Sigmoid colon (tissue), 7 donors: ENCODE data around the gene ALDH3A1. TPM values are rescaled to one million over a fixed set of nuclear protein-coding genes. Genes with fewer than 3 reads are reported as not detected.
A peak's percentile ranks its signal among the peaks of the same experiment; 100 is the strongest.

Experiments used
- DNase-seq: peaks from one replicate; pipeline ENCODE4 v3.0.0-alpha.2; 2019
- H3K27ac ChIP-seq, 4 donors: fragments of 200-600 bp; sonication (generic); one replicate each; pipeline ENCODE4 v1.5.1; 2016 to 2019; ENCODE audit warnings: mild to moderate bottlenecking in 1 of 4
- H3K27me3 ChIP-seq, 3 donors: fragments of 200-600 bp; sonication (generic); one replicate each; pipeline ENCODE4 v1.5.1; 2019; ENCODE audit warnings: mild to moderate bottlenecking in 1 of 3
- H3K36me3 ChIP-seq, 4 donors: fragments of 200-600 bp; sonication (generic); one replicate each; pipeline ENCODE4 v1.5.1; 2016 to 2019
- H3K4me1 ChIP-seq, 4 donors: fragments of 200-600 bp; sonication (generic); one replicate each; pipeline ENCODE4 v1.5.1; 2017 to 2019
- H3K4me3 ChIP-seq, 4 donors: fragments of 200-600 bp; sonication (generic); one replicate each; pipeline ENCODE4 v1.5.1; 2017 to 2019; ENCODE audit warnings: mild to moderate bottlenecking in 2 of 4, moderate library complexity in 1 of 4
- H3K9me3 ChIP-seq, 4 donors: fragments of 200-600 bp in 3 of 4; sonication (generic) in 3 of 4; one replicate each; pipeline versions ENCODE4 v1.5.1 to v1.6.1; 2013 to 2019
- CTCF ChIP-seq, 4 experiments: fragments of 450-650 bp in 3 of 4; fragments of 200-600 bp in 1 of 4; IDR thresholded peaks; one replicate each; pipeline ENCODE4 v1.5.1; 2016 to 2019; ENCODE audit warnings: antibody characterized with exemption in 4 of 4, mild to moderate bottlenecking in 3 of 4, moderate library complexity in 2 of 4
- EP300 ChIP-seq, 4 donors: sonication (generic); formaldehyde crosslinking; IDR thresholded peaks; one replicate each; pipeline ENCODE4 v1.6.1; 2017; ENCODE audit warnings: antibody characterized with exemption in 4 of 4
- POLR2A ChIP-seq, 2 donors: fragments of 450-650 bp; IDR thresholded peaks; one replicate each; pipeline ENCODE4 v1.6.1; 2016; ENCODE audit warnings: antibody characterized with exemption in 2 of 2, mild to moderate bottlenecking in 2 of 2, moderate library complexity in 2 of 2
- POLR2AphosphoS5 ChIP-seq, 4 donors: sonication (generic); formaldehyde crosslinking; IDR thresholded peaks; one replicate each; pipeline ENCODE4 v1.6.1; 2017; ENCODE audit warnings: antibody characterized with exemption in 4 of 4
- WGBS, 2 donors: extraction: QIAGEN DNeasy Blood & Tissue Kit; methylation state at CpG; one replicate each; pipeline ENCODE4 v1.1.7; 2013; 5-methylcytosine and 5-hydroxymethylcytosine counted together
- intact Hi-C: fragments of 100-400 bp; cut with DNase I; formaldehyde crosslinking; loops from one replicate; pipeline ENCODE4 v1.15.1; 2023
- polyA plus RNA-seq, 3 donors: library from polyadenylated mRNA; stranded (reverse); fragments of 200-250 nt; gene quantifications; one replicate each; pipeline ENCODE4 v1.2.3, GENCODE V29; 2013
- total RNA-seq, 4 donors: library from RNA; depleted of rRNA; stranded (reverse); fragments of >200 nt; gene quantifications; one replicate each; pipeline ENCODE4 v1.1.0, GENCODE V29; 2016
- donor health status: healthy with polysubstance abuse.
- donor health status: Bipolar disorder and iron deficiency.
- donor health status: healthy.

ALDH3A1 gene
- total and polyA plus RNA-seq, 7 donors = 0.16 to 6.0 (median 1.1) TPM

DNA sequence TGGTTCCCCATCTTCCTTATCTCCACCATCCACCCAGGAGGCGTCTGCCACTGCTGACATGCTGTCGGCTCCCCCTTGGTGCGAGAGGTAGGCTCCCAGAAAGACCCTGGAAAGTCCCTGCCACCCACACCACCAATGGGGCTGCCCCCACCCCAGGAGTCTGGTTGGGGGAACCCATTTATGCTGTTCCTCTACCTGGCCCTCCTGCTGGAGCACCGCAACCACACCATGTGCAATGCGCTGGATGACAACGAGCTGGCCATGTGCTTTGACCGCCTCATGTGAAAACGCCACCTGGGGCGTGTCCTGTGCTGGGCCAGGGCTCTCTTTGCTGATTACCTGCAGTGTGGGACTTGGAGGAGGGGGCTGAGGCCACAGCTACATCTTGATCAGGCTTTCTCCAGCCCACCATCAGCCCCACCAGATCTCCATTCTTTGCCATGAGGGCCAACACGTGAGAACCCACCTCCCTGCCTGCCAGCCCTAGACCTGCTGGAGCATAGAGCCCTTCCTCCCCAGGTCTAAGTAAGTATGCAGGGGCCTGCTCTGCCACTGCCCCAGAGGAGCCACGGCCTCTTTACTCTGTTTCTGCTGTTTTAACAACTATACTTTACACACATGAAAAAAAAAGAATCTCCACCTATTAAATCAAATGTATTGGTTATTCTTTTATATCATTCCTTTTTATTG is 7.9 kb upstream of the ALDH3A1 start:
- H3K36me3 ChIP-seq = no peaks in the 10 kb centered on the region
- DNase-seq = no peak
- H3K27ac ChIP-seq = no peak overlapping the region
- H3K27me3 ChIP-seq = no peaks in the 10 kb centered on the region
- 82 to 91% methylated on average over 11 of the region's 11 CpGs for WGBS, 2 donors
- intact Hi-C loops = no loop called here
- H3K4me3 ChIP-seq = no peak overlapping the region
- H3K4me1 ChIP-seq = peaks cover 0 to 19% (median 15%) of the 10 kb centered on the region in 4 donors
- H3K9me3 ChIP-seq = no peaks in the 10 kb centered on the region
- no peak for TF ChIP-seq EP300 (IDR thresholded peaks at IDR 0.05)
- no peak for TF ChIP-seq POLR2AphosphoS5 (IDR thresholded peaks at IDR 0.05)
- no peak for TF ChIP-seq CTCF (IDR thresholded peaks at IDR 0.05)
- TF ChIP-seq POLR2A (IDR thresholded peaks at IDR 0.05) = no peak

DNA sequence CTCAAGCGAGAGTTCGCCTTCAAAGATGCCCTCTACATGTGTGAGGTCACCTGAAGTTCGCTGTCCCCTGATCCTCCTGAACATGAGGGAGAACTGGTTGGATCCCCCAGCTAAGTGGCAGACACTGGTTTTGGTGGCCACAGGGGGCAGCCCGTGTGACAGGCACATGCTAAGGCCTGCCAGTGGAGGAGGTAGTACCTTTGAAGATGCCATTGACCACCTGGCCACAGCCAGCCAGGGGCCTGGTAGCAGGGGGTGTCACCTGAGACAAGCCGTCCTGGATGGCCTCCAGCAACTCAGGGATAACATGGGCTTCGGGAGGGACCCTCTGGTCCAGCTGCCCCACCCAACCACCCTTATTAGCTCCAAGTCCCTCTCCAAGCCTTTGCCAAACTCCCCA is 7.3 kb upstream of the ALDH3A1 start:
- no peak for TF ChIP-seq CTCF (IDR thresholded peaks at IDR 0.05)
- no peak for TF ChIP-seq EP300 (IDR thresholded peaks at IDR 0.05)
- TF ChIP-seq POLR2AphosphoS5 (IDR thresholded peaks at IDR 0.05) = no peak
- TF ChIP-seq POLR2A (IDR thresholded peaks at IDR 0.05) = no peak
- Histone ChIP-seq H3K27me3 (no peaks in the 10 kb centered on the region), H3K36me3 (no peaks in the 10 kb centered on the region), H3K9me3 (no peaks in the 10 kb centered on the region), H3K4me3 (no peak overlapping the region), H3K4me1 (peaks cover 0 to 19% (median 15%) of the 10 kb centered on the region in 4 donors), H3K27ac (no peak overlapping the region)
- DNase-seq = no peak
- intact Hi-C loops = no loop called here
- 84 to 95% methylated on average over 6 of the region's 6 CpGs for WGBS, 2 donors

DNA sequence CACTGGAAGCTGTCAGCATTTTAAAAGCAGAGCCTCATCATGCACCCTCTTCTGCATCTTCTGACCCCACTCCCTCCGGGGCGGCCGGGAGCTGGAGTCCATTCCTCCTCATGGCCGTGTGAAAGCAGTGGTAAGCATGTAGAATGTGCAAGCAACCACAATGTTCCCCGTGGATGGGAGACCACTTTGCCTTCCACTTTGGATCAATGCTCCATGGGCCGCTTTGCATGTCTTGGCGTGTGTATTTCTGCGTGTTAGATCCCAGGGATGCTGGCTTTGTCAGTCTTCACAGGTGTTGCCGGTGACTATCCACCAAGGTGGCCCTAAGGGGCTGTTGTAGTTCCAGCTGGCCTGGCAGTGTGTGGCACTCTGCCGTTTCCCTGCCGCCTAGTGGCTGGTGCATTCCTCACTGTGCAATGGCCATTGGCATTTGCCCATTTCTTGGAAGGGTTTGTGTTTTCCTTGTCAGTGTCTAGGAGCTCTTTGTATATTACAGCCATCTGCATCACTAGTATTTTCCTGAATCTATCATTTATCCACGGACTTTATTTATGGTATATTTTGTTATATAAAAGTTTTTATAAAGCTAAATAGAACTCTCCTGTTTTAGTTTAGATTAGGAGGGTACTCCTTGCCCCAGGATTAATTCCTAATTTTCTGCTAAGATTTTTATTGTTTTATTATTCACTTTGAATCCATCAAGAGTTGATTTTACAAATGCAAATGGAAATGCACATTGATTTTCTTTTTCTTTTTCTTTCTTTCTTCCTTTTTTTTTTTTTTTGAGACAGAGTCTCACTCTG is 5.8 kb upstream of the ALDH3A1 start:
- intact Hi-C loops = no loop called here
- H3K9me3 ChIP-seq = no peaks in the 10 kb centered on the region
- TF ChIP-seq POLR2AphosphoS5 (IDR thresholded peaks at IDR 0.05) (no peak), CTCF (IDR thresholded peaks at IDR 0.05) (peak in 2 of 4 experiments; percentile 31 to 36), POLR2A (IDR thresholded peaks at IDR 0.05) (no peak), EP300 (IDR thresholded peaks at IDR 0.05) (no peak)
- H3K27me3 ChIP-seq = no peaks in the 10 kb centered on the region
- peaks cover 0 to 19% (median 15%) of the 10 kb centered on the region in 4 donors for H3K4me1 ChIP-seq
- peak; percentile 61 for DNase-seq
- no peaks in the 10 kb centered on the region for H3K36me3 ChIP-seq
- 62 to 86% methylated on average over 12 of the region's 12 CpGs for WGBS, 2 donors
- no peak overlapping the region for H3K4me3 ChIP-seq
- peak overlapping the region; percentile 21 to 83 (median 75) for H3K27ac ChIP-seq

DNA sequence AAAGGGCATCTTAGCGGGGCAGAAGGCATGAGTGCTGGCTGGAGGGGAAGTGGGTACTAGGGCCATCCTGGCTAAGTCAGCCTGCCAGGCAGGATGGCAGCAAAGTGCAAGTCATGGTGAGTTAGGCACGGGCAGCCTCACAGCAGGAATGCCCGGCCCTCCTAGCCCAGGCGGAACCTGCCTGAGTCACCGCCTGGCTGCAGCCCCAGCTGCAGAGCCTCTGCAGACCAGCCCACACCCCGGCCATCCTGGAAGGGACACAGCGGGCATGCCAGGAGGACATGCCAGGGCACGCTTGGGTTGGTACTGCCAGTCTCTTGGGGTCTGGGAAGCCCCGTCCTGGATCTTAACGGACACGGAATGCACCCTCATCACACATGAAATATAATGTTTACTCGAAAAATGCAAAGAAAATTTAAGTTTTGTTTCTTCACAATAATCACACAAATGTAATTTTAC is 5.0 kb upstream of the ALDH3A1 start:
- peak overlapping the region; percentile 21 to 83 (median 75) for H3K27ac ChIP-seq
- no peak overlapping the region for H3K4me3 ChIP-seq
- H3K9me3 ChIP-seq = no peaks in the 10 kb centered on the region
- peak; percentile 90 for DNase-seq
- intact Hi-C loops = no loop called here
- H3K4me1 ChIP-seq = peaks cover 0 to 26% (median 15%) of the 10 kb centered on the region in 4 donors
- no peaks in the 10 kb centered on the region for H3K27me3 ChIP-seq
- WGBS, 2 donors = 34 to 62% methylated on average over 12 of the region's 12 CpGs
- TF ChIP-seq CTCF (IDR thresholded peaks at IDR 0.05) = no peak
- peak in 3 of 4 donors; percentile 23 to 30 (median 28) for TF ChIP-seq EP300 (IDR thresholded peaks at IDR 0.05)
- TF ChIP-seq POLR2A (IDR thresholded peaks at IDR 0.05) = no peak
- TF ChIP-seq POLR2AphosphoS5 (IDR thresholded peaks at IDR 0.05) = peak in 3 of 4 donors; percentile 33 to 69 (median 55)
- H3K36me3 ChIP-seq = no peaks in the 10 kb centered on the region
